Endothelial cell of umbilical vein (primary cell): ENCODE data around the gene BTBD2. TPM values are rescaled to one million over a fixed set of nuclear protein-coding genes. Genes with fewer than 3 reads are reported as not detected.

Experiments
- BruUV-seq: library from RNA; stranded (reverse); fragments of 400-500 nt; replicated peaks from 2 replicates; lab custom pipeline; 2021; lab: Mats Ljungman, UMichigan
- CTCF ChIA-PET: fragments of 300-600, 350-600 bp; sonication (Branson Sonifier 250); formaldehyde crosslinking; loops from one replicate; lab custom pipeline; 2021; ENCODE audit warnings: antibody characterized with exemption, inconsistent platforms; lab: Charles Lee
- POLR2A ChIA-PET: fragments of 300-600, 350-600 bp; sonication (Branson Sonifier 250); formaldehyde crosslinking; loops from one replicate; lab custom pipeline; 2021; ENCODE audit warnings: antibody characterized with exemption, inconsistent platforms; lab: Charles Lee
- DNase-seq: peaks from one replicate; pipeline ENCODE4 v3.0.0-alpha.2; 2011; ENCODE audit warnings: low read depth, low spot score
- FAIRE-seq: peaks from 2 replicates; lab custom pipeline; 2011; peaks lifted over from hg19 to GRCh38; lab: Jason Lieb, UNC
- H2AFZ ChIP-seq: 2 replicates; pipeline ENCODE4 v1.6.0; 2012; ENCODE audit warnings: low read depth, low read length, control low read depth, inconsistent platforms
- H3K27ac ChIP-seq: 2 replicates; pipeline ENCODE4 v1.5.1; 2011; ENCODE audit warnings: low read depth, mild to moderate bottlenecking, control low read depth, low read length, moderate library complexity; ENCODE audit not compliant: insufficient read depth
- H3K27me3 ChIP-seq, 2 experiments: 2 replicates each; pipeline versions ENCODE4 v1.6.0 to v1.6.1; 2011; ENCODE audit warnings: low read length in 2 of 2, mixed read lengths in 1 of 2; ENCODE audit not compliant: control insufficient read depth in 2 of 2, insufficient read depth in 2 of 2
- H3K36me3 ChIP-seq, 2 experiments: 2 replicates in 1 of 2; 3 replicates in 1 of 2; pipeline ENCODE4 v1.5.1; 2011; ENCODE audit warnings: low read length in 2 of 2, mild to moderate bottlenecking in 1 of 2, moderate library complexity in 1 of 2; ENCODE audit not compliant: control insufficient read depth in 2 of 2, insufficient read depth in 2 of 2; ENCODE audit errors: extremely low read depth in 1 of 2
- H3K4me1 ChIP-seq: 3 replicates; pipeline ENCODE4 v1.5.1; 2011; ENCODE audit warnings: mild to moderate bottlenecking, low read length; ENCODE audit not compliant: control insufficient read depth, insufficient read depth; ENCODE audit errors: extremely low read depth
- H3K4me2 ChIP-seq: 2 replicates; pipeline ENCODE4 v1.6.1; 2011; ENCODE audit warnings: low read length, control low read depth, mixed read lengths; ENCODE audit not compliant: insufficient read depth
- H3K4me3 ChIP-seq, 3 experiments: fragments of 200-600 bp in 1 of 3; sonication (generic), shearing (Covaris generic) in 1 of 3; replicated peaks in 1 of 3; 2 replicates each; pipeline ENCODE4 v1.5.1; 2011 to 2016; ENCODE audit warnings: control low read depth in 3 of 3, low read length in 3 of 3, mild to moderate bottlenecking in 2 of 3, inconsistent platforms in 1 of 3, low read depth in 1 of 3, moderate library complexity in 1 of 3; ENCODE audit not compliant: insufficient read depth in 1 of 3
- H3K79me2 ChIP-seq: 2 replicates; pipeline ENCODE4 v1.6.0; 2012; ENCODE audit warnings: low read length, inconsistent platforms; ENCODE audit not compliant: control insufficient read depth, insufficient read depth
- H3K9ac ChIP-seq: replicated peaks from 2 replicates; pipeline ENCODE3; 2011; ENCODE audit warnings: low read length, control low read depth; ENCODE audit not compliant: insufficient read depth; ENCODE audit errors: extremely low read depth
- H3K9me1 ChIP-seq: replicated peaks from 3 replicates; pipeline ENCODE4 v1.6.0; 2011; ENCODE audit warnings: mild to moderate bottlenecking, low read length; ENCODE audit not compliant: control insufficient read depth, insufficient read depth; ENCODE audit errors: extremely low read depth
- H3K9me3 ChIP-seq: replicated peaks from 2 replicates; pipeline ENCODE4 v1.5.1; 2012; ENCODE audit warnings: low read length, inconsistent platforms; ENCODE audit not compliant: control insufficient read depth, insufficient read depth
- H4K20me1 ChIP-seq: replicated peaks from 2 replicates; pipeline ENCODE3; 2011; ENCODE audit warnings: mild to moderate bottlenecking, low read length; ENCODE audit not compliant: control insufficient read depth, insufficient read depth; ENCODE audit errors: extremely low read depth
- CTCF ChIP-seq, 2 donors: IDR thresholded peaks; 1 replicate in 1 of 2; 2 replicates in 1 of 2; pipeline ENCODE4 v1.5.1; 2011; ENCODE audit warnings: low read length in 2 of 2, mild to moderate bottlenecking in 2 of 2, moderate library complexity in 2 of 2, control low read depth in 1 of 2, inconsistent platforms in 1 of 2, low read depth in 1 of 2; ENCODE audit not compliant: insufficient read depth in 1 of 2; ENCODE audit errors: extremely low read depth in 1 of 2
- EZH2 ChIP-seq: IDR thresholded peaks from 2 replicates; pipeline ENCODE4 v1.6.1; 2012; ENCODE audit warnings: borderline replicate concordance, low read depth, mild to moderate bottlenecking, moderate library complexity, low read length, inconsistent platforms; ENCODE audit not compliant: severe bottlenecking
- FOS ChIP-seq: IDR thresholded peaks from 2 replicates; pipeline ENCODE4 v1.6.1; 2011; ENCODE audit warnings: mild to moderate bottlenecking, low read length, moderate library complexity, borderline replicate concordance; ENCODE audit not compliant: insufficient read depth
- GATA2 ChIP-seq: IDR thresholded peaks from 2 replicates; pipeline ENCODE4 v1.7.0; 2011; ENCODE audit warnings: low read depth, mild to moderate bottlenecking, moderate library complexity, mixed read lengths, low read length; ENCODE audit not compliant: insufficient read length, insufficient read depth
- JUN ChIP-seq: IDR thresholded peaks from 2 replicates; pipeline ENCODE4 v1.6.1; 2011; ENCODE audit warnings: borderline replicate concordance, low read depth; ENCODE audit not compliant: insufficient read length, insufficient read depth
- MAX ChIP-seq: IDR thresholded peaks from 2 replicates; pipeline ENCODE4 v1.6.1; 2011; ENCODE audit not compliant: insufficient read depth, insufficient read length
- MYC ChIP-seq: IDR thresholded peaks from one replicate; pipeline ENCODE4 v1.6.1; 2011; ENCODE audit warnings: mild to moderate bottlenecking, low read depth, low read length
- POLR2A ChIP-seq: IDR thresholded peaks from 2 replicates; pipeline ENCODE4 v1.6.1; 2012; ENCODE audit warnings: low read depth, mild to moderate bottlenecking, control low read depth, low read length
- POLR2AphosphoS5 ChIP-seq: IDR thresholded peaks from 2 replicates; pipeline ENCODE4 v1.6.1; 2012; ENCODE audit warnings: low read depth, mild to moderate bottlenecking, control low read depth, low read length, moderate library complexity; ENCODE audit not compliant: insufficient read depth
- dilution Hi-C: fragments of 300-500 bp; cut with MboI; formaldehyde crosslinking; loops from one replicate; pipeline ENCODE4 v1.15.0; 2019; ENCODE audit warnings: low sequenced_read_pairs; ENCODE audit not compliant: extremely low pct_ligation_motif_present
- intact Hi-C: fragments of 100-400 bp; cut with micrococcal nuclease; formaldehyde crosslinking; loops from one replicate; pipeline ENCODE4 v1.10.0; 2022
- polyA plus RNA-seq, 4 experiments: library from polyadenylated mRNA; depleted of rRNA in 3 of 4; stranded (reverse) in 3 of 4; unstranded in 1 of 4; fragments of >200 nt; gene quantifications; 2 replicates each; pipeline versions ENCODE4 v1.2.1 to v1.2.3, GENCODE V29; 2011 to 2012; ENCODE audit warnings: missing spikeins in 1 of 4
- total RNA-seq: library from RNA; stranded (reverse); gene quantifications from 2 replicates; pipeline ENCODE4 v1.2.3, GENCODE V29; 2021

The BTBD2 gene
- total and polyA plus RNA-seq, 2 donors (not counting 3 experiments of a cell fraction or from before 2014, with no cell fraction given) = 59.2 to 78.2 TPM

GRCh38 chr19:2048959-2049740, 33.6 kb upstream of the BTBD2 start:
- Histone ChIP-seq H3K27ac (no peak overlapping the region), H3K27me3 (no peaks in the 10 kb centered on the region), H3K4me2 (peak overlapping the region; percentile 82), H3K36me3 (peaks cover 4 to 14% of the 10 kb centered on the region in 2 experiments), H3K9me3 (no peaks in the 10 kb centered on the region), H3K79me2 (peaks cover 47% of the 10 kb centered on the region), H2AFZ (no peak overlapping the region), H3K9ac (peak overlapping the region; percentile 36), H3K4me3 (peak overlapping the region in 2 of 3 experiments; percentile 81), H4K20me1 (no peaks in the 10 kb centered on the region), H3K9me1 (no peaks in the 10 kb centered on the region), H3K4me1 (peaks cover 29% of the 10 kb centered on the region)
- no peak for DNase-seq
- TF ChIP-seq CTCF (IDR thresholded peaks at IDR 0.05; ENCODE audit: extremely low read depth in 1 of 2, insufficient read depth in 1 of 2, low read depth in 1 of 2, low read length in 2 of 2) = no peak
- TF ChIP-seq POLR2A = no peak
- no peak for TF ChIP-seq POLR2AphosphoS5
- no peak for TF ChIP-seq EZH2
- no peak for TF ChIP-seq FOS
- no peak for TF ChIP-seq JUN
- no peak for TF ChIP-seq MAX
- no peak for TF ChIP-seq MYC
- no peak for TF ChIP-seq GATA2
- ChIA-PET CTCF (interaction anchor here (0.9 to 2.6 kb wide), 5 partner anchors 9 to 29 kb away, joined by 3 to 11 read pairs (median 3); no protein-coding TSS in a partner anchor), POLR2A (no interaction called here)
- dilution Hi-C loops (no loop called here), intact Hi-C loops (no loop called here)
- no TSS peak for BruUV-seq
- no peak for FAIRE-seq
